Suprapubic skin (tissue), 4 donors: ENCODE measurements around the gene FDCSP. TPM values are rescaled to one million over a fixed set of nuclear protein-coding genes. Genes with fewer than 3 reads are reported as not detected.

Source experiments
- DNase-seq, 2 donors: peaks; one replicate each; pipeline ENCODE4 v3.0.0-alpha.2; 2019; ENCODE audit warnings: low spot score in 2 of 2
- H3K27ac ChIP-seq: fragments of 200-600 bp; sonication (generic); one replicate; pipeline ENCODE4 v1.5.1; 2019
- H3K27me3 ChIP-seq: fragments of 200-600 bp; sonication (generic); one replicate; pipeline ENCODE4 v1.5.1; 2019
- H3K36me3 ChIP-seq: fragments of 200-600 bp; sonication (generic); one replicate; pipeline ENCODE4 v1.5.1; 2019
- H3K4me1 ChIP-seq: fragments of 200-600 bp; sonication (generic); one replicate; pipeline ENCODE4 v1.5.1; 2019
- H3K4me3 ChIP-seq: fragments of 200-600 bp; sonication (generic); one replicate; pipeline ENCODE4 v1.5.1; 2019; ENCODE audit warnings: mild to moderate bottlenecking
- H3K9me3 ChIP-seq: fragments of 200-600 bp; sonication (generic); one replicate; pipeline ENCODE4 v1.5.1; 2019
- EP300 ChIP-seq: sonication (generic); formaldehyde crosslinking; IDR thresholded peaks from one replicate; pipeline ENCODE4 v1.6.1; 2017; ENCODE audit warnings: antibody characterized with exemption
- POLR2A ChIP-seq, 2 donors: fragments of 450-650 bp; IDR thresholded peaks; one replicate each; pipeline ENCODE4 v1.6.1; 2017; ENCODE audit warnings: antibody characterized with exemption in 2 of 2, mild to moderate bottlenecking in 2 of 2, moderate library complexity in 2 of 2
- POLR2AphosphoS5 ChIP-seq, 3 donors: sonication (generic); formaldehyde crosslinking; IDR thresholded peaks; one replicate each; pipeline ENCODE4 v1.6.1; 2017; ENCODE audit warnings: antibody characterized with exemption in 3 of 3
- WGBS: methylation state at CpG from one replicate; pipeline ENCODE4 v1.1.5; 2018; 5-methylcytosine and 5-hydroxymethylcytosine counted together
- total RNA-seq, 4 donors: library from RNA; depleted of rRNA; stranded (reverse); fragments of >200 nt; gene quantifications; one replicate each; pipeline ENCODE4 v1.1.0, GENCODE V29; 2016
- TF ChIP-seq, protein P1 (sequence below), 2 donors: fragments of 200-600 bp in 1 of 2; fragments of 450-650 bp in 1 of 2; sonication (generic) in 1 of 2; IDR thresholded peaks; one replicate each; pipeline ENCODE4 v1.5.1; 2016 to 2019; ENCODE audit warnings: antibody characterized with exemption in 2 of 2, mild to moderate bottlenecking in 1 of 2, moderate library complexity in 1 of 2

Gene FDCSP
- total RNA-seq, 4 donors from 2014 or later = not detected

DNA sequence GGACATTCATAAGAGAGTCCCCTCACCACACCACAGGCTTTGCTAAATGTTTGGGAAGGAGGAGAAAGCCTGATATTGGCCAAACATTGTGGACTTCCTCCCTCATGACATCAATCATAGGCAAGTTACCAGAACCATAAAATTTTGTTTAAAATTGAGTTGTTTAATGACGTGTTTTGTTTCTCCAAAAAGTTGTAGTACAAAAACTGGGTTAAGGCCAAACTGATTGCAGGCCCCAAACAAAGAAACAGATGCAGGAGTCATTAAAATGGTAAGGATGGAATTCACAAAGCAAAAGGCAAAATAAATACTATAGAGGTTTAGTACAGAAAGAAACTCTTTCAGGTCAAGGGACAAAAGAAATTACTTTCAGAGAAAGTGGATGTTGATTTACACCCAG lies 34.3 kb upstream of the FDCSP start:
- Histone ChIP-seq H3K27ac (no peak overlapping the region), H3K9me3 (no peaks in the 10 kb centered on the region), H3K27me3 (no peaks in the 10 kb centered on the region), H3K4me1 (no peaks in the 10 kb centered on the region), H3K36me3 (no peaks in the 10 kb centered on the region), H3K4me3 (no peak overlapping the region)
- no peak for DNase-seq
- WGBS = 34% methylated on average over 1 of the region's 1 CpG
- TF ChIP-seq, protein P1, sequence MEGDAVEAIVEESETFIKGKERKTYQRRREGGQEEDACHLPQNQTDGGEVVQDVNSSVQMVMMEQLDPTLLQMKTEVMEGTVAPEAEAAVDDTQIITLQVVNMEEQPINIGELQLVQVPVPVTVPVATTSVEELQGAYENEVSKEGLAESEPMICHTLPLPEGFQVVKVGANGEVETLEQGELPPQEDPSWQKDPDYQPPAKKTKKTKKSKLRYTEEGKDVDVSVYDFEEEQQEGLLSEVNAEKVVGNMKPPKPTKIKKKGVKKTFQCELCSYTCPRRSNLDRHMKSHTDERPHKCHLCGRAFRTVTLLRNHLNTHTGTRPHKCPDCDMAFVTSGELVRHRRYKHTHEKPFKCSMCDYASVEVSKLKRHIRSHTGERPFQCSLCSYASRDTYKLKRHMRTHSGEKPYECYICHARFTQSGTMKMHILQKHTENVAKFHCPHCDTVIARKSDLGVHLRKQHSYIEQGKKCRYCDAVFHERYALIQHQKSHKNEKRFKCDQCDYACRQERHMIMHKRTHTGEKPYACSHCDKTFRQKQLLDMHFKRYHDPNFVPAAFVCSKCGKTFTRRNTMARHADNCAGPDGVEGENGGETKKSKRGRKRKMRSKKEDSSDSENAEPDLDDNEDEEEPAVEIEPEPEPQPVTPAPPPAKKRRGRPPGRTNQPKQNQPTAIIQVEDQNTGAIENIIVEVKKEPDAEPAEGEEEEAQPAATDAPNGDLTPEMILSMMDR (IDR thresholded peaks at IDR 0.05) = no peak
- TF ChIP-seq POLR2AphosphoS5 (IDR thresholded peaks at IDR 0.05) (no peak), POLR2A (IDR thresholded peaks at IDR 0.05) (no peak), EP300 (no peak)

GRCh38 chr4:70192895-70193294 lies 33.0 kb upstream of the FDCSP start:
- H3K4me3 ChIP-seq = no peak overlapping the region
- no peaks in the 10 kb centered on the region for H3K4me1 ChIP-seq
- TF ChIP-seq POLR2A (IDR thresholded peaks at IDR 0.05) (no peak), EP300 (no peak), POLR2AphosphoS5 (IDR thresholded peaks at IDR 0.05) (no peak)
- TF ChIP-seq, protein P1 (IDR thresholded peaks at IDR 0.05) = no peak
- H3K27me3 ChIP-seq = no peaks in the 10 kb centered on the region
- WGBS = 78% methylated on average over 2 of the region's 2 CpGs
- no peak overlapping the region for H3K27ac ChIP-seq
- no peak for DNase-seq
- H3K36me3 ChIP-seq = no peaks in the 10 kb centered on the region
- H3K9me3 ChIP-seq = no peaks in the 10 kb centered on the region

- H3K27me3 ChIP-seq = no peaks in the 10 kb centered on the region
- no peaks in the 10 kb centered on the region for H3K36me3 ChIP-seq
- H3K27ac ChIP-seq = no peak within 1 kb of the TSS
- no peak for DNase-seq
- no peak within 1 kb of the TSS for H3K4me3 ChIP-seq
- TF ChIP-seq, protein P1 (IDR thresholded peaks at IDR 0.05) = no peak
- TF ChIP-seq POLR2AphosphoS5 (IDR thresholded peaks at IDR 0.05) (no peak), POLR2A (IDR thresholded peaks at IDR 0.05) (no peak), EP300 (no peak)
- no peaks in the 10 kb centered on the region for H3K4me1 ChIP-seq
- no peaks in the 10 kb centered on the region for H3K9me3 ChIP-seq
- WGBS = 85% methylated on average over 1 of the region's 1 CpG
Measured at GRCh38 chr4:70195425-70195824, 30.5 kb upstream of the FDCSP start, which contains the start of gene ODAM. Gene ODAM, plus strand, starts transcription at chr4:70195725. Its CDS starts 819 bp downstream, at chr4:70196544.

- H3K9me3 ChIP-seq = no peaks in the 10 kb centered on the region
- TF ChIP-seq POLR2A (IDR thresholded peaks at IDR 0.05) = no peak
- TF ChIP-seq, protein P1 (IDR thresholded peaks at IDR 0.05) = no peak
- no peak for TF ChIP-seq POLR2AphosphoS5 (IDR thresholded peaks at IDR 0.05)
- TF ChIP-seq EP300 = no peak
- H3K27me3 ChIP-seq = no peaks in the 10 kb centered on the region
- H3K36me3 ChIP-seq = no peaks in the 10 kb centered on the region
- H3K4me3 ChIP-seq = no peak overlapping the region
- no peak for DNase-seq
- WGBS = 72% methylated on average over 2 of the region's 2 CpGs
- no peaks in the 10 kb centered on the region for H3K4me1 ChIP-seq
- H3K27ac ChIP-seq = no peak overlapping the region
Measured at GRCh38 chr4:70196857-70197256, 29.1 kb upstream of the FDCSP start.

GRCh38 chr4:70197842-70198241 lies 28.1 kb upstream of the FDCSP start:
- Histone ChIP-seq H3K4me3 (no peak overlapping the region), H3K4me1 (no peaks in the 10 kb centered on the region), H3K27ac (no peak overlapping the region), H3K27me3 (no peaks in the 10 kb centered on the region), H3K9me3 (no peaks in the 10 kb centered on the region), H3K36me3 (no peaks in the 10 kb centered on the region)
- WGBS = 57% methylated on average over 2 of the region's 2 CpGs
- TF ChIP-seq, protein P1 (IDR thresholded peaks at IDR 0.05) = no peak
- no peak for TF ChIP-seq POLR2AphosphoS5 (IDR thresholded peaks at IDR 0.05)
- no peak for TF ChIP-seq EP300
- no peak for TF ChIP-seq POLR2A (IDR thresholded peaks at IDR 0.05)
- DNase-seq = no peak
